Heart left ventricle (tissue), 16 donors: Measurements from ENCODE around the gene MARVELD3. TPM values are rescaled to one million over a fixed set of nuclear protein-coding genes. Genes with fewer than 3 reads are reported as not detected.
A peak's percentile ranks its signal among the peaks of the same experiment; 100 is the strongest.
"Not testable (repeated sequence)": the region's sequence is repeated elsewhere in the genome, so short reads cannot be mapped to it uniquely, and the experiment has no call there.

Experiments
- ATAC-seq, 4 donors: fragments of 200-7000 bp; cut with Tn5 transposase; one replicate each; pipeline ENCODE4 v1.9.1; 2020 to 2022; ENCODE audit warnings: moderate library complexity in 4 of 4, mild to moderate bottlenecking in 3 of 4, moderate number of reproducible peaks in 1 of 4
- DNase-seq, 5 donors: peaks; one replicate each; pipeline ENCODE4 v3.0.0-alpha.2; 2020
- H3K27ac ChIP-seq, 12 donors: fragments of 200-600 bp; sonication (generic) in 4 of 12; one replicate each; pipeline versions ENCODE4 v1.5.0 to v1.8.0; 2016 to 2022; ENCODE audit warnings: mild to moderate bottlenecking in 2 of 12
- H3K27me3 ChIP-seq, 9 donors: fragments of 200-600 bp; sonication (generic) in 2 of 9; one replicate each; pipeline versions ENCODE4 v1.5.1 to v1.8.0; 2016 to 2022; ENCODE audit warnings: mild to moderate bottlenecking in 3 of 9
- H3K36me3 ChIP-seq, 9 donors: fragments of 200-600 bp; sonication (generic) in 2 of 9; one replicate each; pipeline versions ENCODE4 v1.5.0 to v1.8.0; 2018 to 2022; ENCODE audit warnings: mild to moderate bottlenecking in 2 of 9
- H3K4me1 ChIP-seq, 12 donors: fragments of 200-600 bp; sonication (generic) in 4 of 12; one replicate each; pipeline versions ENCODE4 v1.5.0 to v1.8.0; 2016 to 2022; ENCODE audit warnings: mild to moderate bottlenecking in 3 of 12
- H3K4me3 ChIP-seq, 12 donors: fragments of 200-600 bp; sonication (generic) in 4 of 12; one replicate each; pipeline versions ENCODE4 v1.5.0 to v1.8.0; 2017 to 2022; ENCODE audit warnings: mild to moderate bottlenecking in 9 of 12, moderate library complexity in 4 of 12
- H3K9me3 ChIP-seq, 12 donors: fragments of 200-600 bp; sonication (generic) in 4 of 12; one replicate each; pipeline versions ENCODE4 v1.5.0 to v1.8.0; 2016 to 2022; ENCODE audit warnings: mild to moderate bottlenecking in 1 of 12
- CTCF ChIP-seq, 12 donors: fragments of 200-600 bp; sonication (generic) in 4 of 12; IDR thresholded peaks; one replicate each; pipeline versions ENCODE4 v1.5.0 to v1.8.0; 2018 to 2022; ENCODE audit warnings: antibody characterized with exemption in 12 of 12, mild to moderate bottlenecking in 5 of 12
- POLR2A ChIP-seq, 2 donors: fragments of 450-650 bp; IDR thresholded peaks; one replicate each; pipeline ENCODE4 v1.6.1; 2017; ENCODE audit warnings: antibody characterized with exemption in 2 of 2, mild to moderate bottlenecking in 2 of 2, moderate library complexity in 2 of 2
- WGBS, 4 donors: extraction: QIAGEN DNeasy Blood & Tissue Kit in 2 of 4; methylation state at CpG; one replicate each; pipeline versions ENCODE4 v1.1.5 to v1.1.7; 2013 to 2018; 5-methylcytosine and 5-hydroxymethylcytosine counted together
- intact Hi-C, 10 donors: fragments of 100-400 bp; cut with DNase I; formaldehyde crosslinking; loops; one replicate each; pipeline versions ENCODE4 v1.11.1 to v1.14.2; 2022
- polyA plus RNA-seq, 2 donors: library from polyadenylated mRNA; stranded (reverse); fragments of 200-250 nt; gene quantifications; one replicate each; pipeline ENCODE4 v1.2.3, GENCODE V29; 2013
- total RNA-seq, 9 donors: library from RNA; depleted of rRNA in 2 of 9; stranded (reverse); fragments of >200 nt in 2 of 9; fragmentation: NEBNext Ultra II Directional in 3 of 9; extraction: Animal tissue kit (Norgen Biotek cat#: 25700) in 3 of 9; gene quantifications; one replicate each; pipeline versions ENCODE4 v1.1.0 to v1.2.4, GENCODE V29; 2016 to 2023
- donor health status: ischemic (EF 13 %, LVEDD 7.1; RV severe dilation, severe dysfunction).
- donor health status: healthy with polysubstance abuse.
- donor health status: DM: no; HTN: yes; CAD: no.
- donor health status: DM: no; HTN: no; CAD: no.
- donor health status: ischemic (EF 25% LVEDD 6.9; RV normal size, moderate dysfunction).
- donor health status: ischemic (EF 25% LVEDD 5.7; RV mildly dilated, moderate dysfunction).
- donor health status: healthy.
- donor health status: DM: yes; HTN: yes; CAD: no.
- donor health status: ischemic (EF 35%, LVEDD 5.7; RV mildly dilated, moderate dysfunction).
- donor health status: nonischemic (EF 11% LVEDD 7.7; RV severe dilation, severe dysfunction).
- donor health status: DM: yes; HTN: yes; CAD: no.
- donor health status: PGD.
- donor health status: ischemic (EF 29% LVEDD 5.4; RV normal size, mild dysfunction).
- donor health status: nonischemic (EF 23%, LVEDD 6.1; RV moderate dilation, normal function).

MARVELD3 gene
- total and polyA plus RNA-seq, 11 donors = 0.14 TPM; not detected in 10

GRCh38 chr16:71674229-71674628, 48.2 kb downstream of the MARVELD3 start:
- Histone ChIP-seq H3K27ac (no peak overlapping the region), H3K4me1 (no peaks in the 10 kb centered on the region), H3K9me3 (no peaks in the 10 kb centered on the region), H3K36me3 (peaks cover 0 to 97% (median 71%) of the 10 kb centered on the region in 9 donors), H3K4me3 (no peak overlapping the region), H3K27me3 (no peaks in the 10 kb centered on the region)
- no peak for TF ChIP-seq CTCF (IDR thresholded peaks at IDR 0.05)
- TF ChIP-seq POLR2A (IDR thresholded peaks at IDR 0.05) = no peak
- DNase-seq (no peak), ATAC-seq (no peak)
- intact Hi-C loops = no loop called here
- WGBS, 4 donors = 97 to 100% (median 98%) methylated on average over 2 of the region's 2 CpGs

- no peak overlapping the region for H3K27ac ChIP-seq
- H3K27me3 ChIP-seq = no peaks in the 10 kb centered on the region
- H3K4me1 ChIP-seq = no peaks in the 10 kb centered on the region
- no peak overlapping the region for H3K4me3 ChIP-seq
- no peak for DNase-seq
- intact Hi-C loops = no loop called here
- 95 to 99% (median 96%) methylated on average over 3 of the region's 3 CpGs for WGBS, 4 donors
- no peak for TF ChIP-seq POLR2A (IDR thresholded peaks at IDR 0.05)
- peaks cover 0 to 97% (median 72%) of the 10 kb centered on the region in 9 donors for H3K36me3 ChIP-seq
- no peaks in the 10 kb centered on the region for H3K9me3 ChIP-seq
- ATAC-seq = no peak
Measured at GRCh38 chr16:71675380-71675779, 49.4 kb downstream of the MARVELD3 start.

GRCh38 chr16:71676236-71676635, 50.3 kb downstream of the MARVELD3 start:
- H3K9me3 ChIP-seq = no peaks in the 10 kb centered on the region

DNA sequence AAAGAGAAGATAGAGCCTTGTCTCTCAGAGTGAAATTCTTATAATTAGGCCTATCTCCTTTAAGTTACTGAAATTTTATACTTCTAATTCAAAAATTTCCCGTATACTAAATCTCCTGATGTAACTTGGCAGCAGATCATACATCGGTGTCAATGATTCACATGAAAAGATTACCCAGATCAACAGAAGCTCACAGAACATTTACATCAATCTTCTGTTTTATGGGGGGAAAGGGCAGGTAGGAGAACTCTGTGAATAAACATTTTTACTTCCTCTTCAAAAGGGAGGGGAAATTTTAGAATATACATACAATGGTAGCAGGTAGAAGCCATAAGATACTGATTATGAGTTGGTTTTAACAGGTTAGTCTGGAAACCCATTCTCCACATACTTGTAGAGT, 55.4 kb downstream of the MARVELD3 start:
- no peaks in the 10 kb centered on the region for H3K9me3 ChIP-seq
- WGBS, 4 donors = 83 to 95% (median 90%) methylated on average over 2 of the region's 2 CpGs
- DNase-seq (no peak), ATAC-seq (no peak)
- no peaks in the 10 kb centered on the region for H3K4me1 ChIP-seq
- H3K27me3 ChIP-seq = no peaks in the 10 kb centered on the region
- H3K4me3 ChIP-seq = no peak overlapping the region
- H3K27ac ChIP-seq = no peak overlapping the region
- TF ChIP-seq CTCF (IDR thresholded peaks at IDR 0.05) (no peak), POLR2A (IDR thresholded peaks at IDR 0.05) (no peak)
- intact Hi-C loops = no loop called here
- H3K36me3 ChIP-seq = peaks cover 0 to 96% (median 59%) of the 10 kb centered on the region in 9 donors

More at GRCh38 chr16:71676236-71676635, 50.3 kb downstream of the MARVELD3 start:
- DNase-seq (no peak), ATAC-seq (peak in 1 of 4 donors; percentile 39)
- H3K27me3 ChIP-seq = no peaks in the 10 kb centered on the region
- no peaks in the 10 kb centered on the region for H3K4me1 ChIP-seq
- H3K27ac ChIP-seq = no peak overlapping the region
- H3K4me3 ChIP-seq = no peak overlapping the region
- TF ChIP-seq POLR2A (IDR thresholded peaks at IDR 0.05) = no peak
- no peak for TF ChIP-seq CTCF (IDR thresholded peaks at IDR 0.05)
- intact Hi-C loops = no loop called here
- 79 to 86% (median 85%) methylated on average over 5 of the region's 5 CpGs for WGBS, 4 donors
- H3K36me3 ChIP-seq = peaks cover 0 to 97% (median 69%) of the 10 kb centered on the region in 9 donors

DNA sequence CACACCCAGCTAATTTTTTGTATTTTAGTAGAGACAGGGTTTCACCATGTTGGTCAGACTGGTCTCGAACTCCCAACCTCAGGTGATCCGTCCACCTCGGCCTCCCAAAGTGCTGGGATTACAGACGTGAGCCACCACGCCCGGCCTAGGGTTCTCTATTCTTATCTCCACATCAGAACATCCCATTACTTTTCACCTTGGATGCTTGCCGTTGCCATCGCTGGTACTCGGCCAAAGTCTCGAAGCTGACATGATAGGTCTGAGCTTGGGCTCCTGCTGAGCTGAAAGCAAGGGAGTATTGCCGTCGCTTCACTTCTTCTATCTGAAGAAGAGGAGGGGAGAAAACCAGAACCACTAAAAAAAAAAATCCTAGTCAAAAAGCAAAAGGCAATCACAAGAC, 58.3 kb downstream of the MARVELD3 start:
- intact Hi-C loops, H3K27me3 ChIP-seq: not testable (repeated sequence)
- WGBS, 4 donors = 97% methylated on average over 12 of the region's 12 CpGs

More for the DNA sequence above, 58.3 kb downstream of the MARVELD3 start:
- ATAC-seq, H3K4me3 ChIP-seq, H3K27ac ChIP-seq, H3K9me3 ChIP-seq, H3K4me1 ChIP-seq, DNase-seq: not testable (repeated sequence)
- H3K36me3 ChIP-seq = peaks cover 0 to 96% (median 58%) of the 10 kb centered on the region in 9 donors

Other genes with a start within 250 kb of the MARVELD3 start
- gene TLE7, start 184.1 kb upstream of the MARVELD3 start, total RNA-seq = not detected
- gene TLE7, start 184.1 kb upstream of the MARVELD3 start, polyA plus RNA-seq = not detected
- 1 to 10 TPM; 2.7 to 7.4 (median 5.3) TPM for gene ZNF23, start 163.9 kb upstream of the MARVELD3 start, total RNA-seq
- 1 to 10 TPM; 4.3 to 4.7 TPM for gene ZNF23, start 163.9 kb upstream of the MARVELD3 start, polyA plus RNA-seq
- gene ZNF19, start 136.9 kb upstream of the MARVELD3 start, total RNA-seq = 1 to 10 TPM in 7 of 9 donors, under 1 TPM in 2; 0.40 to 2.7 (median 2.0) TPM
- under 1 TPM; 0.73 to 0.99 TPM for gene ZNF19, start 136.9 kb upstream of the MARVELD3 start, polyA plus RNA-seq
- under 1 TPM in 1 of 9 donors, not detected in 8; 0.57 TPM for gene CHST4, start 99.8 kb upstream of the MARVELD3 start, total RNA-seq
- not detected for gene CHST4, start 99.8 kb upstream of the MARVELD3 start, polyA plus RNA-seq
- under 1 TPM in 2 of 9 donors, not detected in 7; 0.05 to 0.50 TPM for gene TAT, start 49.1 kb upstream of the MARVELD3 start, total RNA-seq
- not detected for gene TAT, start 49.1 kb upstream of the MARVELD3 start, polyA plus RNA-seq
- gene PHLPP2, start 98.5 kb downstream of the MARVELD3 start, total RNA-seq = 1 to 10 TPM; 2.5 to 7.4 (median 3.6) TPM
- gene PHLPP2, start 98.5 kb downstream of the MARVELD3 start, polyA plus RNA-seq = 1 to 10 TPM in 1 of 2 donors, under 1 TPM in 1; 0.99 to 1.6 TPM
- gene AP1G1, start 182.7 kb downstream of the MARVELD3 start, total RNA-seq = 10 to 100 TPM; 32.1 to 60.5 (median 37.1) TPM
- gene AP1G1, start 182.7 kb downstream of the MARVELD3 start, polyA plus RNA-seq = 10 to 100 TPM; 10.5 to 33.0 TPM
- 10 to 100 TPM; 14.3 to 24.2 (median 19.8) TPM for gene ATXN1L, start 219.8 kb downstream of the MARVELD3 start, total RNA-seq
- 10 to 100 TPM in 1 of 2 donors, 1 to 10 TPM in 1; 6.9 to 16.5 TPM for gene ATXN1L, start 219.8 kb downstream of the MARVELD3 start, polyA plus RNA-seq